SHP77 treated with DMSO at 0.1 percent for 48 hours (cell line): ENCODE results near the gene PTGDR.

Experiments
- DNase-seq: peaks from one replicate; lab custom pipeline; 2025; lab: John Stamatoyannopoulos, UW

The PTGDR gene

GRCh38 chr14:52312931-52313355, 45.4 kb downstream of the PTGDR start:
- DNase-seq, result no peak

- no peak for DNase-seq
These were observed 46.0 kb downstream of the PTGDR start for GRCh38 chr14:52313462-52313861.

- DNase-seq, result no peak
These were observed 46.6 kb downstream of the PTGDR start, which contains the start of gene PTGER2 for GRCh38 chr14:52313903-52314594. PTGER2 (plus strand) TSS chr14:52314312; CDS start chr14:52314549, 237 bp downstream.

GRCh38 chr14:52314595-52315354, 47.3 kb downstream of the PTGDR start:
- DNase-seq, result no peak

GRCh38 chr14:52315355-52315718, 47.8 kb downstream of the PTGDR start:
- DNase-seq, result no peak

GRCh38 chr14:52318062-52318461, 50.6 kb downstream of the PTGDR start:
- no peak for DNase-seq

GRCh38 chr14:52318826-52319645, 51.5 kb downstream of the PTGDR start:
- no peak for DNase-seq

GRCh38 chr14:52319919-52320318, 52.4 kb downstream of the PTGDR start:
- no peak for DNase-seq

GRCh38 chr14:52325126-52325525, 57.6 kb downstream of the PTGDR start:
- no peak for DNase-seq

GRCh38 chr14:52325630-52326029, 58.1 kb downstream of the PTGDR start:
- no peak for DNase-seq
